WTC11 (cell line): ENCODE measurements around the gene ZFP92.

Experiments used
- AFF4 ChIP-seq: sonication (generic); formaldehyde crosslinking; IDR thresholded peaks from 2 replicates; pipeline ENCODE4 v1.8.1; 2023; ENCODE audit warnings: mild to moderate bottlenecking, missing genetic modification reagents, borderline replicate concordance
- ATF2 ChIP-seq: sonication (generic); formaldehyde crosslinking; IDR thresholded peaks from 2 replicates; pipeline ENCODE4 v1.8.1; 2022; ENCODE audit warnings: low read depth, missing genetic modification reagents, borderline replicate concordance
- CBFB ChIP-seq: sonication (generic); formaldehyde crosslinking; IDR thresholded peaks from 2 replicates; pipeline ENCODE4 v1.8.1; 2022; ENCODE audit warnings: mild to moderate bottlenecking, low read depth, missing genetic modification reagents
- CREB1 ChIP-seq: sonication (generic); formaldehyde crosslinking; IDR thresholded peaks from 2 replicates; pipeline ENCODE4 v1.8.0; 2023; ENCODE audit warnings: mild to moderate bottlenecking, missing genetic modification reagents
- CTCF ChIP-seq: fragments of 200-600 bp; IDR thresholded peaks from 2 replicates; pipeline ENCODE4 v1.8.0; 2022; ENCODE audit warnings: antibody characterized with exemption
- ELF4 ChIP-seq: sonication (generic); formaldehyde crosslinking; IDR thresholded peaks from 2 replicates; pipeline ENCODE4 v1.8.1; 2022; ENCODE audit warnings: low read depth, mild to moderate bottlenecking, moderate library complexity, missing genetic modification reagents
- ETV6 ChIP-seq: sonication (generic); formaldehyde crosslinking; IDR thresholded peaks from 2 replicates; pipeline ENCODE4 v1.8.1; 2022; ENCODE audit warnings: mild to moderate bottlenecking, missing genetic modification reagents
- IRF1 ChIP-seq: sonication (generic); formaldehyde crosslinking; IDR thresholded peaks from 2 replicates; pipeline ENCODE4 v1.8.0; 2023; ENCODE audit warnings: missing genetic modification reagents
- JAZF1 ChIP-seq: fragments of 250-450 bp; sonication (Bioruptor Pico); IDR thresholded peaks from 2 replicates; pipeline ENCODE4 v1.9.0; 2021; ENCODE audit warnings: moderate library complexity, mild to moderate bottlenecking, inconsistent platforms
- MXD4 ChIP-seq: fragments of 250-450 bp; sonication (Bioruptor Pico); IDR thresholded peaks from 2 replicates; pipeline ENCODE4 v1.8.0; 2021; ENCODE audit warnings: mild to moderate bottlenecking, moderate library complexity, borderline replicate concordance
- NFYB ChIP-seq: sonication (generic); formaldehyde crosslinking; conservative IDR thresholded peaks from 2 replicates; pipeline ENCODE4 v1.8.0; 2022; ENCODE audit warnings: low read depth, missing genetic modification reagents
- NR2C2 ChIP-seq: sonication (generic); formaldehyde crosslinking; IDR thresholded peaks from 2 replicates; pipeline ENCODE4 v1.8.0; 2022; ENCODE audit warnings: mild to moderate bottlenecking, missing genetic modification reagents
- USF2 ChIP-seq: sonication (generic); formaldehyde crosslinking; IDR thresholded peaks from 2 replicates; pipeline ENCODE4 v1.8.1; 2023; ENCODE audit warnings: mild to moderate bottlenecking, missing genetic modification reagents, moderate library complexity

- TF ChIP-seq ETV6 (CRISPR knock-in tag) (no peak), CTCF (no peak), CREB1 (CRISPR knock-in tag) (no peak), ELF4 (CRISPR knock-in tag) (no peak), CBFB (CRISPR knock-in tag) (no peak), IRF1 (CRISPR knock-in tag) (no peak), USF2 (no peak), AFF4 (CRISPR knock-in tag) (no peak), NFYB (CRISPR knock-in tag) (no peak), NR2C2 (CRISPR knock-in tag) (no peak), MXD4 (CRISPR knock-in tag) (no peak), ATF2 (CRISPR knock-in tag) (no peak), JAZF1 (CRISPR knock-in tag) (no peak)
These were observed 39.1 kb downstream of the ZFP92 start for GRCh38 chrX:153450114-153450948.
